GM12878 (cell line): ENCODE results near the gene ARL6. TPM values are rescaled to one million over a fixed set of nuclear protein-coding genes. Genes with fewer than 3 reads are reported as not detected.

Source experiments
- CREM ChIP-seq: IDR thresholded peaks from 2 replicates; pipeline ENCODE4 v1.6.1; 2014; ENCODE audit warnings: antibody characterized with exemption, low read depth
- DPF2 ChIP-seq: fragments of 450-650 bp; IDR thresholded peaks from 2 replicates; pipeline ENCODE4 v1.6.1; 2017; ENCODE audit warnings: mild to moderate bottlenecking
- EGR1 ChIP-seq, 2 experiments: IDR thresholded peaks; 1 replicate in 1 of 2; 2 replicates in 1 of 2; pipeline ENCODE4 v1.6.1; 2011 to 2012; ENCODE audit warnings: low read depth in 2 of 2, low read length in 2 of 2, borderline replicate concordance in 1 of 2, mild to moderate bottlenecking in 1 of 2, moderate library complexity in 1 of 2
- FOXM1 ChIP-seq: IDR thresholded peaks from 2 replicates; pipeline ENCODE4 v1.6.1; 2012; ENCODE audit warnings: low read depth, mild to moderate bottlenecking, inconsistent platforms, low read length, moderate library complexity
- JUND ChIP-seq: IDR thresholded peaks from 2 replicates; pipeline ENCODE4 v1.6.1; 2012; ENCODE audit warnings: low read depth, mild to moderate bottlenecking, low read length, improper control_type of control experiment, moderate library complexity
- KAT2A ChIP-seq: conservative IDR thresholded peaks from 2 replicates; pipeline ENCODE4 v1.6.1; 2011; ENCODE audit warnings: low read depth, low read length; ENCODE audit not compliant: control insufficient read depth
- NR2C2 ChIP-seq: IDR thresholded peaks from 2 replicates; pipeline ENCODE4 v1.6.1; 2011; ENCODE audit warnings: borderline replicate concordance, low read depth; ENCODE audit not compliant: control insufficient read depth, insufficient read length
- PAX5 ChIP-seq: IDR thresholded peaks from 2 replicates; pipeline ENCODE4 v1.6.1; 2011; ENCODE audit warnings: low read depth, low read length, borderline replicate concordance
- RELA ChIP-seq: fragments of 450-650 bp; IDR thresholded peaks from 2 replicates; pipeline ENCODE4 v1.8.0; 2014; ENCODE audit warnings: borderline replicate concordance; ENCODE audit not compliant: partially characterized antibody
- RUNX3 ChIP-seq: IDR thresholded peaks from 2 replicates; pipeline ENCODE4 v1.6.1; 2012; ENCODE audit warnings: low read length, inconsistent platforms
- SIN3A ChIP-seq: IDR thresholded peaks from 2 replicates; pipeline ENCODE4 v1.6.1; 2012; ENCODE audit warnings: low read depth, low read length, improper control_type of control experiment
- SP1 ChIP-seq: IDR thresholded peaks from one replicate; pipeline ENCODE4 v1.6.1; 2011; ENCODE audit warnings: low read depth, low read length
- SREBF1 ChIP-seq: IDR thresholded peaks from 2 replicates; pipeline ENCODE4 v1.6.1; 2012; ENCODE audit warnings: mild to moderate bottlenecking, low read length
- SUZ12 ChIP-seq: fragments of 200-600 bp; sonication (generic); IDR thresholded peaks from one replicate; pipeline ENCODE4 v1.6.1; 2018; ENCODE audit warnings: antibody characterized with exemption, mild to moderate bottlenecking; ENCODE audit not compliant: unreplicated experiment
- polyA plus RNA-seq, 11 experiments: library from polyadenylated mRNA; depleted of rRNA in 4 of 11; unstranded in 6 of 11; stranded (reverse) in 5 of 11; fragments of >200 nt; fragmentation: Nextera tagmentation in 4 of 11; fragmentation: Illumina TruSeq in 1 of 11; extraction: Ambion mirVana in 4 of 11; extraction: Trizol in 1 of 11; gene quantifications; 1 replicate in 1 of 11; 2 replicates in 10 of 11; pipeline versions ENCODE4 v1.2.1 to v1.2.3, GENCODE V29; 2011 to 2016; ENCODE audit warnings: inconsistent platforms in 2 of 11, missing spikeins in 2 of 11, low read depth in 1 of 11
- total RNA-seq, 4 experiments: library from RNA; depleted of rRNA in 3 of 4; stranded (reverse); fragments of >200 nt in 3 of 4; fragmentation: Illumina TruSeq in 1 of 4; extraction: Trizol in 1 of 4; gene quantifications; 2 replicates each; pipeline versions ENCODE4 v1.2.1 to v1.2.3, GENCODE V29; 2013 to 2021
- TF ChIP-seq, protein P1 (sequence below): fragments of 450-650 bp; IDR thresholded peaks from 2 replicates; pipeline ENCODE4 v1.6.1; 2016; ENCODE audit warnings: mild to moderate bottlenecking
- TF ChIP-seq, protein P2 (sequence below): fragments of 450-650 bp; conservative IDR thresholded peaks from 2 replicates; pipeline ENCODE4 v1.6.1; 2017; ENCODE audit warnings: mild to moderate bottlenecking, moderate library complexity
- TF ChIP-seq, protein P3 (sequence below): fragments of 450-650 bp; IDR thresholded peaks from 2 replicates; pipeline ENCODE4 v1.6.1; 2018; ENCODE audit warnings: borderline replicate concordance, mild to moderate bottlenecking; ENCODE audit not compliant: partially characterized antibody
- TF ChIP-seq, protein P4 (sequence below): fragments of 450-650 bp; formaldehyde crosslinking; IDR thresholded peaks from 2 replicates; pipeline ENCODE4 v1.5.0; 2022; ENCODE audit warnings: mild to moderate bottlenecking, missing genetic modification characterization

The ARL6 gene
- total and polyA plus RNA-seq, 10 of the 15 experiments (the other 5 are each of a cell fraction or from before 2014, with no cell fraction given), result 2.0 to 7.3 (median 4.3) TPM

DNA sequence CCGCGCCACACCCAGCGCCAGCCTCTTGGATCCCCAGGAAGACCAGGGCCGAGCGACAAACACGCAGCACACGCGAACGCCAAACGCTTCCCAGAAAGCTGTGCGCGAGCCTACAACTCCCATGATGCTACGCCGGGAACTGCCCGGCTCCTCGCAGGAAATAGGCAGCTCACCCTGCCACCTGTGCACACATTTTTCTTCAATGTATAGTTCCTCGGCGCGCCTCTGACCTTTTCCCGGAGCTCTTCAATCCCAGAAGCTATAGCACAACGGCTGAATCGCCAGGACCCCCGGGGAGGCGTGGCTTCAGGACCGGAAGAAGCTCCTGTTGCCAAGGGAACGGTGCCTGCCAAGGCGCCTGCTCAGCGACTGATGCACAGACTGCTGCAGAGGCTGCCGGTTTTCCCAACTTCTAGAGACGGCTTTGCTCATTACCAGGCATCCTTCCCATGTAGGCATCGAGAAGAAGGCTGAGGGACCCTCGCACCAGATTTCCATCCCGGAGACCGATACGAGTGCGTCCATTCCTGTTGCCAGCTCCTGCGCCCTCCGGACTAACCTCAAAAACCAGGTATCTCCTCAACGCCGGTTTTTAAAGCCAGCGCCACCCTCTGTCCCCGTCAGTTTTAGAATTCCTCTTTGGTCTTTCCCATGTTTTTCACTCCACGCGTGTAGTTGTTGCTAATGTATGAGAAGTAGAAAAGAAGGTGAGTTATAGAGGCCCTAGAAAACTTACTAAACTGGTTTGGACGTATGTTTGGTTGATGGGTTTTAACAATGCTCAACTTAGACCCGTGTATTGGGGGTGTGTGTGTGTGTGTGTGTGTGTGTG lies at the start of gene ARL6 (continued):
- TF ChIP-seq, protein P1, sequence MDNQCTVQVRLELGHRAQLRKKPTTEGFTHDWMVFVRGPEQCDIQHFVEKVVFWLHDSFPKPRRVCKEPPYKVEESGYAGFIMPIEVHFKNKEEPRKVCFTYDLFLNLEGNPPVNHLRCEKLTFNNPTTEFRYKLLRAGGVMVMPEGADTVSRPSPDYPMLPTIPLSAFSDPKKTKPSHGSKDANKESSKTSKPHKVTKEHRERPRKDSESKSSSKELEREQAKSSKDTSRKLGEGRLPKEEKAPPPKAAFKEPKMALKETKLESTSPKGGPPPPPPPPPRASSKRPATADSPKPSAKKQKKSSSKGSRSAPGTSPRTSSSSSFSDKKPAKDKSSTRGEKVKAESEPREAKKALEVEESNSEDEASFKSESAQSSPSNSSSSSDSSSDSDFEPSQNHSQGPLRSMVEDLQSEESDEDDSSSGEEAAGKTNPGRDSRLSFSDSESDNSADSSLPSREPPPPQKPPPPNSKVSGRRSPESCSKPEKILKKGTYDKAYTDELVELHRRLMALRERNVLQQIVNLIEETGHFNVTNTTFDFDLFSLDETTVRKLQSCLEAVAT, result no peak; the same call in 1 of the 2 replicates
- TF ChIP-seq NR2C2 (no peak), DPF2 (no peak), RELA (peak; percentile 63), EGR1 (IDR thresholded peaks at IDR 0.05; ENCODE audit: borderline replicate concordance in 1 of 2, low read depth in 2 of 2, low read length in 2 of 2) (no peak), KAT2A (no peak), FOXM1 (no peak), SIN3A (no peak), RUNX3 (peak; percentile 61), CREM (peak; percentile 73), SREBF1 (no peak), SUZ12 (no peak), SP1 (no peak), PAX5 (0 out of 2 replicates have a peak, but pooled peaks have one; percentile 7), JUND (no peak)
- TF ChIP-seq, protein P2, sequence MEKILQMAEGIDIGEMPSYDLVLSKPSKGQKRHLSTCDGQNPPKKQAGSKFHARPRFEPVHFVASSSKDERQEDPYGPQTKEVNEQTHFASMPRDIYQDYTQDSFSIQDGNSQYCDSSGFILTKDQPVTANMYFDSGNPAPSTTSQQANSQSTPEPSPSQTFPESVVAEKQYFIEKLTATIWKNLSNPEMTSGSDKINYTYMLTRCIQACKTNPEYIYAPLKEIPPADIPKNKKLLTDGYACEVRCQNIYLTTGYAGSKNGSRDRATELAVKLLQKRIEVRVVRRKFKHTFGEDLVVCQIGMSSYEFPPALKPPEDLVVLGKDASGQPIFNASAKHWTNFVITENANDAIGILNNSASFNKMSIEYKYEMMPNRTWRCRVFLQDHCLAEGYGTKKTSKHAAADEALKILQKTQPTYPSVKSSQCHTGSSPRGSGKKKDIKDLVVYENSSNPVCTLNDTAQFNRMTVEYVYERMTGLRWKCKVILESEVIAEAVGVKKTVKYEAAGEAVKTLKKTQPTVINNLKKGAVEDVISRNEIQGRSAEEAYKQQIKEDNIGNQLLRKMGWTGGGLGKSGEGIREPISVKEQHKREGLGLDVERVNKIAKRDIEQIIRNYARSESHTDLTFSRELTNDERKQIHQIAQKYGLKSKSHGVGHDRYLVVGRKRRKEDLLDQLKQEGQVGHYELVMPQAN, result peak; percentile 66
- TF ChIP-seq, protein P3, sequence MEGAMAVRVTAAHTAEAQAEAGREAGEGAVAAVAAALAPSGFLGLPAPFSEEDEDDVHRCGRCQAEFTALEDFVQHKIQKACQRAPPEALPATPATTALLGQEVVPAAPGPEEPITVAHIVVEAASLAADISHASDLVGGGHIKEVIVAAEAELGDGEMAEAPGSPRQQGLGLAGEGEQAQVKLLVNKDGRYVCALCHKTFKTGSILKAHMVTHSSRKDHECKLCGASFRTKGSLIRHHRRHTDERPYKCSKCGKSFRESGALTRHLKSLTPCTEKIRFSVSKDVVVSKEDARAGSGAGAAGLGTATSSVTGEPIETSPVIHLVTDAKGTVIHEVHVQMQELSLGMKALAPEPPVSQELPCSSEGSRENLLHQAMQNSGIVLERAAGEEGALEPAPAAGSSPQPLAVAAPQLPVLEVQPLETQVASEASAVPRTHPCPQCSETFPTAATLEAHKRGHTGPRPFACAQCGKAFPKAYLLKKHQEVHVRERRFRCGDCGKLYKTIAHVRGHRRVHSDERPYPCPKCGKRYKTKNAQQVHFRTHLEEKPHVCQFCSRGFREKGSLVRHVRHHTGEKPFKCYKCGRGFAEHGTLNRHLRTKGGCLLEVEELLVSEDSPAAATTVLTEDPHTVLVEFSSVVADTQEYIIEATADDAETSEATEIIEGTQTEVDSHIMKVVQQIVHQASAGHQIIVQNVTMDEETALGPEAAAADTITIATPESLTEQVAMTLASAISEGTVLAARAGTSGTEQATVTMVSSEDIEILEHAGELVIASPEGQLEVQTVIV, result no peak
- TF ChIP-seq, protein P4, sequence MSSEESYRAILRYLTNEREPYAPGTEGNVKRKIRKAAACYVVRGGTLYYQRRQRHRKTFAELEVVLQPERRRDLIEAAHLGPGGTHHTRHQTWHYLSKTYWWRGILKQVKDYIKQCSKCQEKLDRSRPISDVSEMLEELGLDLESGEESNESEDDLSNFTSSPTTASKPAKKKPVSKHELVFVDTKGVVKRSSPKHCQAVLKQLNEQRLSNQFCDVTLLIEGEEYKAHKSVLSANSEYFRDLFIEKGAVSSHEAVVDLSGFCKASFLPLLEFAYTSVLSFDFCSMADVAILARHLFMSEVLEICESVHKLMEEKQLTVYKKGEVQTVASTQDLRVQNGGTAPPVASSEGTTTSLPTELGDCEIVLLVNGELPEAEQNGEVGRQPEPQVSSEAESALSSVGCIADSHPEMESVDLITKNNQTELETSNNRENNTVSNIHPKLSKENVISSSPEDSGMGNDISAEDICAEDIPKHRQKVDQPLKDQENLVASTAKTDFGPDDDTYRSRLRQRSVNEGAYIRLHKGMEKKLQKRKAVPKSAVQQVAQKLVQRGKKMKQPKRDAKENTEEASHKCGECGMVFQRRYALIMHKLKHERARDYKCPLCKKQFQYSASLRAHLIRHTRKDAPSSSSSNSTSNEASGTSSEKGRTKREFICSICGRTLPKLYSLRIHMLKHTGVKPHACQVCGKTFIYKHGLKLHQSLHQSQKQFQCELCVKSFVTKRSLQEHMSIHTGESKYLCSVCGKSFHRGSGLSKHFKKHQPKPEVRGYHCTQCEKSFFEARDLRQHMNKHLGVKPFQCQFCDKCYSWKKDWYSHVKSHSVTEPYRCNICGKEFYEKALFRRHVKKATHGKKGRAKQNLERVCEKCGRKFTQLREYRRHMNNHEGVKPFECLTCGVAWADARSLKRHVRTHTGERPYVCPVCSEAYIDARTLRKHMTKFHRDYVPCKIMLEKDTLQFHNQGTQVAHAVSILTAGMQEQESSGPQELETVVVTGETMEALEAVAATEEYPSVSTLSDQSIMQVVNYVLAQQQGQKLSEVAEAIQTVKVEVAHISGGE, result no peak
